ENCODE measurements around the gene STARD5.

GRCh38 chr15:81308260-81308659 lies 15.7 kb downstream of the STARD5 start:
- TF ChIP-seq CTCF (conservative IDR thresholded peaks at IDR 0.05; ENCODE audit: low read length) (no peak), EZH2phosphoT487 (IDR thresholded peaks at IDR 0.05; ENCODE audit: borderline replicate concordance, low read depth, low read length) (no peak)
